ENCODE data around the gene MIER2.
"Not testable (repeated sequence)": the region's sequence is repeated elsewhere in the genome, so short reads cannot be mapped to it uniquely, and the experiment has no call there.

The MIER2 gene

DNA sequence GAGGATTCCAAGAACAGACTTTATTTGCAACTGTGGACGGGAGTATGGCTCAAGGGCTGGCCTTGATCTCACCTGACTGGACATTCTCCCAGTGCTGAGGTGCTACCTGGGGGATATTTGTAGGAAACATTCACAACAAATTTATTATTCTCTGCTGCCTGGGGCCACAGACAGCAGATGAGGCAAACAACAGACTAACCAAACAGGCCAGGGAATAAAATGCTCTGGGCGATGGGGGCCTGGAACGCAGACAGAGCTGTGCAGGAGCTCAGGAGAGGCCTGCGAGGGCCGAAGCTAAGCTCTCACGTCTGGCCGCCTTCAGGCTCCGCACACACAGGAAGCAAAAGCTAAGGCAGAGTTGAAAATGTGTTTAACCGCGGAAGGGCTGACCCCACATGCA is 61.2 kb downstream of the MIER2 start:
- no peak for DNase-seq (ENCODE audit: low read depth)

- DNase-seq (ENCODE audit: low read depth) = no peak
Observed at GRCh38 chr19:282501-282900, 62.1 kb downstream of the MIER2 start.

GRCh38 chr19:281992-282391 is 62.6 kb downstream of the MIER2 start:
- DNase-seq (ENCODE audit: low read depth) = no peak

GRCh38 chr19:281156-281853 is 63.3 kb downstream of the MIER2 start:
- DNase-seq (ENCODE audit: low read depth) = no peak

GRCh38 chr19:280541-281009 is 64.0 kb downstream of the MIER2 start:
- DNase-seq (ENCODE audit: low read depth) = no peak

GRCh38 chr19:279656-280055 is 64.9 kb downstream of the MIER2 start:
- no peak for DNase-seq (ENCODE audit: low read depth)

GRCh38 chr19:279231-279630 is 65.4 kb downstream of the MIER2 start:
- DNase-seq (ENCODE audit: low read depth) = no peak

GRCh38 chr19:277581-278165 is 66.9 kb downstream of the MIER2 start:
- no peak for DNase-seq (ENCODE audit: low read depth)

GRCh38 chr19:277131-277530 is 67.5 kb downstream of the MIER2 start:
- no peak for DNase-seq (ENCODE audit: low read depth)

GRCh38 chr19:275958-276646 is 68.5 kb downstream of the MIER2 start:
- no peak for DNase-seq (ENCODE audit: low read depth)

GRCh38 chr19:275000-275399 is 69.6 kb downstream of the MIER2 start:
- no peak for DNase-seq (ENCODE audit: low read depth)

DNA sequence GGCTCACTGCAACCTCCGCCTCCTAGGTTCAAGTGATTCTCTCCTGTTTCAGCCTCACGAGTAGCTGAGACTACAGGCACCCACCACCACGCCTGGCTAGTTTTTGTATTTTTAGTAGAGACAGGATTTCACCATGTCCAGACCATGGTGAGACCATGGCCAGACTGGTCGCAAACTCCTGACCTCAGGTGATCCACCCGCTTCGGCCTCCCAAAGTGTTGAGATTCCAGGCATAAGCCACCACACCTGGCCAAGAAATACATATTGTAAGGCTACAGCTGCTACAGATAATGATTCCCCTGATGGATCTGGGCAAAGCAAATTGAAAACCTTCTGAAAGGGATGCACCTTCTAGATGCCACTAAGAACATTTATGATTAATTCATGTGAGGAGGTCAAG is 71.2 kb downstream of the MIER2 start:
- DNase-seq (ENCODE audit: low read depth) = no peak

DNA sequence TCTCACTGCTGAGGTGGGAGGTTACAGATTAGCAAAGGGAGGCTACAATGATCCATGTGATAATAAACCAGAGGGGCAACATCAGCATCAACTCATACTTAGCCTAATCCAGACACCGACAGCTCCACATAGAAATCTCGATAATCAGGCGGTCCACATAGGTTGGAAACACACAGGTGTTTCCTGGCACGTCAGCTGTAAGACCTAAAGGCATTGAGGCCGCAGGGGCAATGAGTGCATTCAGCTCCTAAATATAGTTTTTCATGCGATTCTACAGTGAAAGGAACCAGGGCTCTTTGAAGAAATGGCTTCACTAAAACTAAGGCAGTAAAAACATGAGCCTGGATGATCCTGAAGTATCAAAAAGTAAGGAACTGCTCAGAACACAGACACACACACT is 72.7 kb downstream of the MIER2 start:
- DNase-seq (ENCODE audit: low read depth) = no peak

GRCh38 chr19:270766-271318 is 73.8 kb downstream of the MIER2 start:
- DNase-seq (ENCODE audit: low read depth) = not testable (repeated sequence)

GRCh38 chr19:269241-269640 is 75.4 kb downstream of the MIER2 start:
- no peak for DNase-seq (ENCODE audit: low read depth)

- no peak for DNase-seq (ENCODE audit: low read depth)
Observed at GRCh38 chr19:262125-262524, 82.5 kb downstream of the MIER2 start.

GRCh38 chr19:256804-257203 is 87.8 kb downstream of the MIER2 start:
- DNase-seq (ENCODE audit: low read depth) = not testable (repeated sequence)
